ENCODE measurements around the gene PHLDB2. TPM values are rescaled to one million over a fixed set of nuclear protein-coding genes. Genes with fewer than 3 reads are reported as not detected.

Gene PHLDB2
- total and polyA plus RNA-seq, 2 of the 8 experiments (the other 6 are each of a cell fraction or from before 2014, with no cell fraction given) = 5.8 to 22.6 TPM

GRCh38 chr3:111838133-111838532 is 20.9 kb upstream of the PHLDB2 start:
- DNase-seq (ENCODE audit: low read depth in 1 of 2, low spot score in 2 of 2) (no peak), FAIRE-seq (no peak)
- Histone ChIP-seq H2BK12ac (ENCODE audit: low read depth, low read length) (no peak overlapping the region), H2BK20ac (ENCODE audit: low read length) (no peak overlapping the region), H3K23ac (ENCODE audit: insufficient read length) (no peak overlapping the region), H2AK5ac (ENCODE audit: low read depth, low read length) (no peak overlapping the region), H4K8ac (ENCODE audit: extremely low read depth, insufficient read depth, low read length) (no peak overlapping the region), H3K18ac (ENCODE audit: extremely low read depth, low read length) (no peak overlapping the region), H3K79me2 (ENCODE audit: control insufficient read depth in 1 of 2, insufficient read depth in 2 of 2, low read length in 2 of 2) (no peaks in the 10 kb centered on the region), H3K27me3 (replicated peaks in 1 of 4; ENCODE audit: control insufficient read depth in 3 of 4, extremely low read depth in 1 of 4, insufficient read depth in 3 of 4, low read length in 3 of 4) (peaks cover 0 to 5% (median 2%) of the 10 kb centered on the region in 4 experiments; a peak in 2 of 7 replicates), H3K4ac (replicated peaks; ENCODE audit: insufficient read length, low read depth, low read length) (no peak overlapping the region), H3K23me2 (ENCODE audit: low read depth, low read length) (no peaks in the 10 kb centered on the region), H4K91ac (replicated peaks; ENCODE audit: insufficient read length, low read length) (no peak overlapping the region), H2BK5ac (ENCODE audit: low read depth, low read length) (no peak overlapping the region), H2BK15ac (ENCODE audit: low read length) (no peak overlapping the region), H3K4me1 (replicated peaks in 1 of 4; ENCODE audit: control insufficient read depth in 3 of 4, insufficient read depth in 4 of 4, low read length in 3 of 4) (no peaks in the 10 kb centered on the region), H3K56ac (replicated peaks; ENCODE audit: insufficient read length, low read depth, low read length) (no peak overlapping the region), H2AFZ (ENCODE audit: low read length) (no peak overlapping the region), H3K36me3 (ENCODE audit: control insufficient read depth in 2 of 4, insufficient read depth in 4 of 4, low read length in 3 of 4) (no peaks in the 10 kb centered on the region), H2BK120ac (replicated peaks; ENCODE audit: low read depth, low read length) (no peak overlapping the region), H3K14ac (ENCODE audit: insufficient read length) (no peak overlapping the region), H4K5ac (ENCODE audit: insufficient read length, low read depth, low read length) (no peak overlapping the region), H4K20me1 (replicated peaks in 1 of 2; ENCODE audit: control insufficient read depth in 1 of 2, insufficient read depth in 2 of 2, low read length in 2 of 2) (no peaks in the 10 kb centered on the region), H3K79me1 (ENCODE audit: low read depth, low read length) (no peaks in the 10 kb centered on the region), H3K4me3 (ENCODE audit: extremely low read depth in 1 of 4, insufficient read depth in 2 of 4, low read depth in 3 of 4, low read length in 4 of 4) (no peak overlapping the region), H3K4me2 (ENCODE audit: insufficient read depth in 1 of 2, low read depth in 2 of 2, low read length in 2 of 2) (no peak overlapping the region), H3K9ac (replicated peaks in 1 of 4; ENCODE audit: extremely low read depth in 1 of 4, low read depth in 3 of 4, low read length in 3 of 4) (no peak overlapping the region), H3K27ac (ENCODE audit: low read depth, low read length) (no peak overlapping the region), H3K9me3 (ENCODE audit: insufficient read depth in 2 of 2, low read depth in 1 of 2, low read length in 1 of 2) (no peaks in the 10 kb centered on the region)
- CTCF ChIA-PET (ENCODE audit: partially characterized antibody) = interaction anchor here (1.5 kb wide), 1 partner anchor 123 kb away, joined by 3 read pairs; no protein-coding TSS in a partner anchor
- WGBS, 2 experiments (ENCODE audit: extremely low coverage in 1 of 2, insufficient coverage in 1 of 2, insufficient read length in 1 of 2, insufficient replicate concordance in 2 of 2, low coverage in 1 of 2, low lambda C conversion rate in 2 of 2, missing lambda C conversion rate in 1 of 2) = 91% methylated on average over 5 of the region's 5 CpGs; no CpG with 5 or more reads in 1 of the 2 experiments
- POLR2A ChIA-PET (ENCODE audit: partially characterized antibody) = no interaction called here
- TF ChIP-seq JUN (IDR thresholded peaks at IDR 0.05; ENCODE audit: low read depth, low read length) = no peak
- no peak for TF ChIP-seq HDAC6 (IDR thresholded peaks at IDR 0.05; ENCODE audit: low read depth, low read length)
- TF ChIP-seq TAF7 (optimal IDR thresholded peaks at IDR 0.05; ENCODE audit: borderline replicate concordance, low read depth, low read length) = no peak
- no peak for TF ChIP-seq EZH2 (IDR thresholded peaks at IDR 0.05; ENCODE audit: low read depth, low read length, severe bottlenecking)
- no peak for TF ChIP-seq RBBP5 (IDR thresholded peaks at IDR 0.05; ENCODE audit: borderline replicate concordance, low read depth, low read length)
- TF ChIP-seq CTBP2 (IDR thresholded peaks at IDR 0.05; ENCODE audit: borderline replicate concordance, insufficient read depth, insufficient read length, low read length) = no peak
- no peak for TF ChIP-seq POLR2AphosphoS5 (IDR thresholded peaks at IDR 0.05; ENCODE audit: low read depth, low read length)
- TF ChIP-seq ATF2 (IDR thresholded peaks at IDR 0.05; ENCODE audit: low read length) = no peak
- no peak for TF ChIP-seq YY1 (IDR thresholded peaks at IDR 0.05; ENCODE audit: low read depth, low read length)
- no peak for TF ChIP-seq CBX8 (IDR thresholded peaks at IDR 0.05; ENCODE audit: borderline replicate concordance, low read depth, low read length)
- TF ChIP-seq ASH2L (IDR thresholded peaks at IDR 0.05; ENCODE audit: low read length) = no peak
- no peak for TF ChIP-seq TBP (IDR thresholded peaks at IDR 0.05; ENCODE audit: low read depth, low read length)
- TF ChIP-seq NANOG (IDR thresholded peaks at IDR 0.05; ENCODE audit: insufficient read depth, low read depth, low read length, poor library complexity, severe bottlenecking) = no peak

Measured in H1 (cell line).